Spleen (tissue), 7 donors: ENCODE results near the gene ZC2HC1C.

ENCODE experiments used
- POLR2AphosphoS5 ChIP-seq, 3 donors: sonication (generic); formaldehyde crosslinking; IDR thresholded peaks; one replicate each; pipeline ENCODE4 v1.5.1; 2017; ENCODE audit warnings: antibody characterized with exemption in 3 of 3
- TF ChIP-seq, protein P1 (sequence below), 11 experiments: fragments of 200-600 bp in 7 of 11; fragments of 450-650 bp in 4 of 11; sonication (generic) in 4 of 11; IDR thresholded peaks in 8 of 11; conservative IDR thresholded peaks in 3 of 11; 1 replicate in 7 of 11; 2 replicates in 4 of 11; pipeline versions ENCODE4 v1.4.0 to v1.8.0; 2016 to 2021; ENCODE audit warnings: antibody characterized with exemption in 11 of 11, inconsistent platforms in 4 of 11, mild to moderate bottlenecking in 1 of 11
- donor health status: DM: no; HTN: no; CAD: no; lungs with moderate emphysema.
- donor health status: DM: no; HTN: no; CAD: no.
- donor health status: DM: no; HTN: no; CAD: no.

DNA sequence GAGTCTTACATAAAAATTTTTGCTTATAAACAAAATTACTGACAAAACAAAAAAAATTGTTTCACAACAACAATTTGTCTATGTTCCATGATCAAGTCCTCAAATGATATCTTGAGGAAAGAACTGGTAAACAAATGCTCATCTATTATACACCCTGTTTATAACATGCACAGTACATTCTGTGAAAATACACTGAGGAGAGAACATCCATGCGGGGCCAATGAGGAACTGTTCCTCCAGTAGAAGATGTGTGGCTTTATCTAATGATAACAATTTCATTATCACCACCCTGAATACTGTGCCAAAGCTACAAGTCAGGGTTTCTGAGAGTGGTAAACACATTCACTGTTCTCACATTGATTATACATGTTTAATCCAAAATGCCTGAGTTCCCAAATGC lies 28.9 kb upstream of the ZC2HC1C start:
- TF ChIP-seq, protein P1, sequence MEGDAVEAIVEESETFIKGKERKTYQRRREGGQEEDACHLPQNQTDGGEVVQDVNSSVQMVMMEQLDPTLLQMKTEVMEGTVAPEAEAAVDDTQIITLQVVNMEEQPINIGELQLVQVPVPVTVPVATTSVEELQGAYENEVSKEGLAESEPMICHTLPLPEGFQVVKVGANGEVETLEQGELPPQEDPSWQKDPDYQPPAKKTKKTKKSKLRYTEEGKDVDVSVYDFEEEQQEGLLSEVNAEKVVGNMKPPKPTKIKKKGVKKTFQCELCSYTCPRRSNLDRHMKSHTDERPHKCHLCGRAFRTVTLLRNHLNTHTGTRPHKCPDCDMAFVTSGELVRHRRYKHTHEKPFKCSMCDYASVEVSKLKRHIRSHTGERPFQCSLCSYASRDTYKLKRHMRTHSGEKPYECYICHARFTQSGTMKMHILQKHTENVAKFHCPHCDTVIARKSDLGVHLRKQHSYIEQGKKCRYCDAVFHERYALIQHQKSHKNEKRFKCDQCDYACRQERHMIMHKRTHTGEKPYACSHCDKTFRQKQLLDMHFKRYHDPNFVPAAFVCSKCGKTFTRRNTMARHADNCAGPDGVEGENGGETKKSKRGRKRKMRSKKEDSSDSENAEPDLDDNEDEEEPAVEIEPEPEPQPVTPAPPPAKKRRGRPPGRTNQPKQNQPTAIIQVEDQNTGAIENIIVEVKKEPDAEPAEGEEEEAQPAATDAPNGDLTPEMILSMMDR (IDR thresholded peaks at IDR 0.05 in 8 of 11, conservative IDR thresholded peaks at IDR 0.05 in 3 of 11): no peak
- TF ChIP-seq POLR2AphosphoS5 (IDR thresholded peaks at IDR 0.05): no peak
